ENCODE results near the gene TRIM71.
A peak's percentile ranks its signal among the peaks of the same experiment; 100 is the strongest.
"Not testable (repeated sequence)": the region's sequence is repeated elsewhere in the genome, so short reads cannot be mapped to it uniquely, and the experiment has no call there.

The TRIM71 gene

DNA sequence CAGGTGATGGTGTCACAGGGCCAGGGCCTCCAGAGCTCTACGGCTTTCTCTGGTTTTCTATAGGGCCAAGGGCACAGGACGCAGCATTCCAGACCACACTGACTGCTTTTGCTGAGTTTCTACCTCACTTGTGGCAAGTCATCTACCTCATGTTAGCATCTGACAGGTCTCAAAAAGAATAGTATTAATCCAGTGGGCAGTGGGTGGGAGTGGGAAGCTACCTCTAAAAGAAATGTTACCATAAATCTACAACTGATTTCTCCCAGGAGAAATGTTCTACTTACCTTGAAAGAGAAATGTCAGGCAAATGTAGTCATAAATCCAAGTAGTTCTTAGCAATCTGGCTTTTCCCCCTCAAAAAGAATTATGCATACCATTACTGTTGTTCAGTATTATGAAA lies 77.9 kb downstream of the TRIM71 start:
- DNase-seq: no peak

DNA sequence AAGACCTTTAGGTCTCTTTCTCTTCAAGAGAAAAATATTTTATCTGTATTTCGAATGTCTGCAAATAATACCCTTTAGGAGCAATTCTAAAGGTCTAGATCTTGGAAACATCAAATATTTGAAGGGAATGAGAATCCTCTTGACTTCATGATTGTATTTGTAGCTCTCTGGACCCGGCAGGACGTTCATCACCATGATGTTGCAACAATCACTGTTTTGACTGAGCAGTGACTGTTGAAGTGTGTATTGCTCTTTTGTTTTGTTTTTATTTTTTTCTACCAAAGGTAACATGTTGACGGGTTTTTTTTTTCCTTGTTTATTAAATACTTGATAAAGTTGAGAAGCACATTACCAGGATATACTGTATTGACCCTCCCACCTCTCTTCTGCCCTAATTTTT lies 78.3 kb downstream of the TRIM71 start:
- DNase-seq: no peak

GRCh38 chr3:32897001-32897601 lies 79.3 kb downstream of the TRIM71 start:
- no peak for DNase-seq

DNA sequence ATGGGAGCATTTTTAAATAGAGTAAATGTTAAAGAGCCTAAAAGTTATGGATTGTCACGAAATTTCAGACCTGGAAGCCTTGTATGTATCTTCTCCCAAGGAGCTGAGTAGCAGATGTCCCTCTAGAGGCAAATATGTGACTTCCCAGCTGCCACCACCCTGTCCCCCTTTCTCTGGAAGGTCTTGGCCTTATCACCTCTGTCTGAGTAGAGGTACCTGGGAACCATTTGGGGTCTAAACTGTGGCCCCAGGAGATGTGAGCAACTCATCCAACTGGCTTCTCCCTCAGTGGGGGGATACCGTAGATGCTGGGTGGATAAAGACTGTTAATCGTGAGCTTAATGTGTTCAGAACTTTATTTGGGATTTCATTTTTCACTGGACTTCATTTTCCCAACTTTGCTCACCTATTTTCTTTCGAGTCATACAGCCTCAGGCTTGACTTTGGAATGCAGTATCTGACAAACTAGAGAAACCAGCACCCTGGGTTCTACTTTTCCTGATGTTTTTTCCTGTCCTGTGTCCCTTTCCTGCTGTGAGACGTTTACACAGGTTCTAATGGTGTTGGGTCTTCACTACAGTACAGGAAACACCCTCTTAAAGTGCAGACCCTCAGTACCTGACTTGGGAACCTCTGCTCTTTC lies 80.3 kb downstream of the TRIM71 start:
- no peak for DNase-seq

DNA sequence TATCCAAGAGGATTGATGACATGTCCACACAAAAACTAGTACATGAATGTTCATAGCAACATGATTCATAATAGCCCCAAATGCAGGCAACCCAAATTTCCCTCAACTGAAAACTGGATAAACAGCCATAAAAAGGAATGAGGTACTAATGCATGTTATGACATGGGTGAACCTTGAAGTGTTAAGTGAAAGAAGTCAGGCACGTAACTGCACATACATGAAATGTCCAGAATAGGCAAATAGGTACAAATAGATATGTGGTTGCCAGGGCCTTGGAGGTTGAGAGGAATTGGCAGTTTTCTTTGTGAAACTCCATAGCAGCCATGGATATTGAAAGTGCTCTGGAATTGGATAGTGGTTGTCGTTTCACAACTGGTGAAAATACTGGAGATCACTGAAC lies 81.5 kb downstream of the TRIM71 start:
- DNase-seq: no peak

DNA sequence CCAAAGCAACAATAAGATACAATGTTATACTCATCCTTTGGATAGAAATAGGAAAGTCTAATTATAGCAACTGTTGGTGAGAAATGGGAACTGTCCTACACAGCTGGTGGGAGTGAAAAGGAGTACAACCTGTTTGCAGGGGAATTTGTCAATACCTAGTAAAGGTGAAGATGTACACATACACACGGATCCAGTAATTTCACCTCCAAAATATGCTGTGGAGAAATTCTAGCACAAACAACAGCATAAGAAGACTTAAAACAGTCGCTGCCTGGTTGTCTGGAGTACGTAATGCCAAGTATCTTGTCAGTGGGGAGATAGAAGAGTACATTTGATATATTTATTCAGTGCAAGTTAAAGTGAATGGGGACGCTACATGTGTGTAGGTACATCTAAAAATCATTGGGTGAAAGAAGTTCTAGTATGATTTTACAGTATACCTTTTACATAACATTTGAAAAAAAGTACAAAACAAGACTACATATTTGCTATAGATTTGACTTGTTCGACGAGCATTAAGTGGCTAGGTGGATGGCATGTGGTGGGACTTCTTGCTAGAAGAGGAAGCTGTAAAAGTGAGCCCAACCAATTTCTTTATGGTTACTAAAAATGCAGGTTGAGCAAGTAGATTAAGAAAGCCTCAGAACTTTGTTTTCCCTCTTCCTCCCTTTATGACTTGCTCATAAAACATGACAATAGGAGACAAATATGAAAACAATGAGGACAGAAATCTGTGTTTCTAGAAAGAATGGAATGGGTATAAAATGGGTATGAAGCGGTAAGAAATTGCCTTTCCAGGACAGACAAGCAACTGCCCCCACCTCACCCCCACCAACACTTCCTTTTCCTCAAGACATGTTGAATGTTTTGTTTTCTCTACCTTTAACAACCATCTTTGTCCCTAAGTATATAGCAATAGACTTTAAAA lies 83.5 kb downstream of the TRIM71 start:
- no peak for DNase-seq

DNA sequence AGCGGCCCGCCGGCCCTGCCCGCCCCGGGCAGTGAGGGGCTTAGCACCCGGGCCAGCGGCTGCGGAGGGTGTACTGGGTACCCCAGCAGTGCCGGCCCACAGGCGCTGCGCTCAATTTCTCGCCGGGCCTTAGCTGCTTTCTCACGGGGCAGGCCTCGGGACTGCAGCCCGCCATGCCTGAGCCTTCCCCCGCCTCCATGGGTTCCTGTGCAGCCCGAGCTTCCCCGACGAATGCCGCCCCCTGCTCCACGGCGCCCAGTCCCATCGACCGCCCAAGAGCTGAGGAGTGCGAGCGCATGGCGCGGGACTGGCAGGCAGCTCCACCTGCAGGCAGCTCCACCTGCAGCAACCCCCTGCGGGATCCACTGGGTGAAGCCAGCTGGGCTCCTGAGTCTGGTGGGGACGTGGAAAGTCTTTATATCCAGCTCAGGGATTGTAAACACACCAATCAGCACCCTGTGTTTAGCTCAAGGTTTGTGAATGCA lies 85.1 kb downstream of the TRIM71 start:
- DNase-seq: peak; percentile 51 to 81

- DNase-seq: no peak
Measured at GRCh38 chr3:32903953-32904352, 86.2 kb downstream of the TRIM71 start.

DNA sequence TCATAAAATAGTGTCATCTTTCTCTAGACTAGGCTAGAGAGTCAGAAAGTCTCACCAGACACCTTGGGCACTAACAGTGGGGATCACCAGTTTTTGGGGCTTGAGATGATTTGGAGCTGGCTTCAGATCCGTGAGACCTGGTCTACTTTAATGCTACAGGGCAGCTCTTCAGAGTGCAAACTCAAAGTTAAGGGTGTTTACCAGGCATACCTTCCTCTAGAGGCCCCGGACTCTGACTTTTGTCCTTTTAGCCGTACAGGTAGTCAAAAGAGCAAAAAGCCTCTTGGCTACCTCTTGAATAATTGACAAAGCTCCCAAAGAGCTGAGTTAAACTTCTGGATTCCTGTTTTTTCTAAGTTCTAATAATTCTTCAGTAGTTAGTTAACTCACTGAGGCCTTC lies 92.2 kb downstream of the TRIM71 start:
- DNase-seq: no peak

- DNase-seq: no peak
Measured at GRCh38 chr3:32910954-32911353, 93.2 kb downstream of the TRIM71 start.

DNA sequence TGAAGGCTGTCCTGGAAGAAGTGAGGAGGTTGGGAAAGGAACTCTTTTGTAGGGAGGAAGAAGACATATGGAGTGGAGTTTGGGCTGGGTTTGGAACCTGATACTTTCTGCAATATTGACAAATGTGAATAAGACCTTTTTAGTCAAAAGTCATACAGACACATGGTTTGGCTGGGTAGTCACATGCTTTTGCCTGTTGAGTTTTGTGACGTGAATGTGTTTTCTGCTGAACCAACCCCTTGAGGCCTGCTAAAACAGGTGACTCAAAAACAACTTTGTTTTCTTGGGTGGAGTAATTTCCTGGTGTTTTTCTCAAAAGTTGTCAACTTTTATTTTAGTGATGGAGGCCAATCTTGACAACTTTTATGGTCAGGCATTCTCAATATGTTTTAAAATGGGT lies 94.2 kb downstream of the TRIM71 start:
- DNase-seq: no peak

DNA sequence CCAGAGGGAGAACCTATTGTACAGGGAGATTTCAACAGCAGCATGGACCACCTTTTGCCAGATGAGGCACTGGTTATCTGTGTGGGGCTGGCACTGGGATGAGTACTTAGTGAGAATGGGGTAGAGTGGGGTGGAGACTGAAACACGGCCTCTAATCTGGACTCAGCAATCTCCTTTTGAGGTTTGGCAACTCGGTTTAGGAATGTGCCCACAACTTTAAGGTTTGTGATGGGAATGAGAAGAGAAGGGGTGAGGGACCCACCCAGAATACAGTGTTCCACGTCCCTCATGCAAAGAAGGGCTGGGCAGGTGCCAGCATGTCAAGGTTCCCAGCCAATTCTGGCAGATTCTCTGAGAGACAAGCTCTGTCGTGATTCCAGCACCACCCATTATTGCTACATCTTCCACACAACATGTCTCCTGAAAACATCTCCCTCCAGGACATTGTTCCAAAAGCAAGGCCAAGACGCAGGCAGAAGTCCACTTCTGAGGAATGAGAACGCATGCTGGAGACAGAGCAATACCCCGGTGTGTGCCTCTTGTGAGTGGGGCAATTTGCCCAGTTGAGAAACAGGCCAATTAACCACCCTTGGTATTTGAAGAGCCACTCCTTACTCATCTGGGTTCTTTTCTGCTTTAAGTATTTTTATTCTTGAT lies 96.1 kb downstream of the TRIM71 start:
- no peak for DNase-seq

- DNase-seq: no peak
Measured at GRCh38 chr3:32919920-32920319, 102.1 kb downstream of the TRIM71 start.

DNA sequence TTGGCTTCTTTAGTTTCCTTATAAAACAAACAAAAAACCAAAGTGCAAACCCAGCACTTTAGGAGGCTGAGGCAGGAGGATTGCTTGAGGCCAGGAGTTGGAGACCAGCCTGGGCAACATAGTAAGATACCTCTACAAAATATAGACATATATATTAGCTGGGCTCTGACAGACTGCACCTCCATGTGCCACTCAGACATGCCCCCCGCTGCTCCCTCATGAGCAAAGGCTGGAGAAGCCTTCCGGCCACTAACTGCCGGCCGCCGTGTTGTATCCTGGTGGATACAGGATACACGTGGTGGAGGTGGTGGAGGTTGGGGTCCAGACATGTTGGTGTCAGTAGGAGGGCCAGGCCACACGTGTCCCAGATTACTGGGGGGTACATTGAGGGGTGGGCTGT lies 104.3 kb downstream of the TRIM71 start:
- DNase-seq: no peak

- DNase-seq: no peak
Measured at GRCh38 chr3:32930161-32930560, 112.4 kb downstream of the TRIM71 start.

GRCh38 chr3:32931273-32931672 lies 113.5 kb downstream of the TRIM71 start:
- DNase-seq: not testable (repeated sequence)

DNA sequence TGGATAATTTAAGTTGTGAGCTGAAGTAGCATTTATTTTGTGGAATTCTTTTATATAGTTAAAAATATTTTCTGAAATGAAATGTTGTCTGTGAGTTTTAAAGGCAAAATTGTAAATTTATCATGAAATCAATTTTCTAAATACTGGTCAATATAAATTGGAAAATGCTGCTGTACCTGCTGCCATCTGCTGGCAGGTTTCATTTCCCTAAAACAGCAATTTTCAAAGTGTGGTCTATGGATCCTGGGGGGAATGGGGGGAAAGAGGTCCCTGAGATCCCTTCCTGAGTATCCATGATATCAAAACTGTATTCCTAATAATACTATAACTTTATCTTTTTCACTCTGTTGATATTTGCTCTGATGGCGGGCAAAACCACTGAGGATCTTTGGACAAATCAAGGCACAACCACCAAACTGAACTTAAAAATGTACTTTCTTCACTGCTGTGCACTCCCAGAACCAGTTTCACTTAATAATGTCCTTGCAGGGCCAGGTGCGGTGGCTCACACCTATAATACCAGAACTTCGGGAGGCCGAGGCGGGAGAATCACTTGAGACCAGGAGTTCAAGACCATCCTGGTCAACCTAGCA lies 116.4 kb downstream of the TRIM71 start:
- peak in 1 of 2 experiments; percentile 13 for DNase-seq

DNA sequence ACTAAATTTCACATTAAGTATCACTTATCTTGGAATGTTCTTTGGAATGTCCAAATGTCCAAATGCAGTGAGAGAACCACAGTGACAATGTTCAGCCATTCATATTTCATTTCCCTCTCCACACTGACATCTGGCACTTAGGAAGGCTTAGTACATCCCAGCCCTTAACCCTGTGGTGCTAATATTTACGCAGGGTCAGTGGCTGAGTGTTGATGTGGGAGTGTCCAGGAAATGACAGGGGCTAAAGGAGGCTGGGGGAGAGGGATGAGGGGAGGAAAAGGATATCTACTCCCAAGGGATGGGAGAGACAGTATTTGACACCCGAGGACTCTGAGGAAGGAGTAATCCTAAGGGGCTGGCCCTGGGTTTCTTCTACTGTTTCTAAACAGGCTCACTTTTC lies 119.5 kb downstream of the TRIM71 start:
- DNase-seq: peak; percentile 63 to 86

DNA sequence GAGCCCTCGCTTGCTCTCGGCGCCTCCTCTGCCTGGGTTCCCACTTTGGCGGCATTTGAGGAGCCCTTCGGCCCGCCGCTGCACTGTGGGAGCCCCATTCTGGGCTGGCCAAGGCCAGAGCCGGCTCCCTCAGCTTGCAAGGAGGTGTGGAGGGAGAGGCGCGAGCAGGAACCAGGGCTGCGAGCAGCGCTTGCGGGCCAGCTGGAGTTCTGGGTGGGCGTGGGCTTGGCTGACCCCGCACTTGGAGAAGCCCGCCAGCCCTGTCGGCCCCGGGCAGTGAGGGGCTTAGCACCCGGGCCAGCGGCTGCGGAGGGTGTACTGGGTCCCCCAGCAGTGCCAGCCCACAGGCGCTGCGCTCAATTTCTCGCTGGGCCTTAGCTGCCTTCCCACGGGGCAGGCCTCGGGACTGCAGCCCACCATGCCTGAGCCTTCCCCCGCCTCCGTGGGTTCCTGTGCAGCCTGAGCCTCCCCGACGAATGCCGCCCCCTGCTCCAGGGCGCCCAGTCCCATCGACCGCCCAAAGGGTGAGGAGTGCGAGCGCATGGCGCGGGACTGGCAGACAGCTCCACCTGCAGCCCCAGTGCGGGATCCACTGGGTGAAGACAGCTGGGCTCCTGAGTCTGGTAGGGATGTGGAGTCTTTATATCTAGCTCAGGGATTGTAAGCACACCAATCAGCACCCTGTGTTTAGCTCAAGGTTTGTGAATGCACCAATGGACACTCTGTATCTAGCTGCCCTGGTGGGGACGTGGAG lies 121.9 kb downstream of the TRIM71 start:
- not testable (repeated sequence) for DNase-seq

DNA sequence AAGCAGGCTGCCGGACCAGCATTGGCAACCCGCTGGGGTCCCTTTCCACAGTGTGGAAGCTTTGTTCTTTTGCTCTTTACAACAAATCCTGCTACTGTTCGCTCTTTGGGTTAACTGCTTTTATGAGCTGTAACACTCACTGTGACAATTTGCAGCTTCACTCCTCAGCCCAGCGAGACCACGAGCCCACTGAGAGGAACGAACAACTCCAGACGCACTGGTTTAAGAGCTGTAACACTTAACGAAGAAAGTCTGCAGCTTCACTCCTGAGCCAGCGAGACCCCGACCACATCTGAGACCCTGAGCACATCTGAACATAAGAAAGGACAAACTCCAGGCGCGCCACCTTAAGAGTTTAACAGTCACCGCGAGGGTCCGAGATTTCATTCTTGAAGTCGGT lies 122.9 kb downstream of the TRIM71 start:
- DNase-seq: no peak

DNA sequence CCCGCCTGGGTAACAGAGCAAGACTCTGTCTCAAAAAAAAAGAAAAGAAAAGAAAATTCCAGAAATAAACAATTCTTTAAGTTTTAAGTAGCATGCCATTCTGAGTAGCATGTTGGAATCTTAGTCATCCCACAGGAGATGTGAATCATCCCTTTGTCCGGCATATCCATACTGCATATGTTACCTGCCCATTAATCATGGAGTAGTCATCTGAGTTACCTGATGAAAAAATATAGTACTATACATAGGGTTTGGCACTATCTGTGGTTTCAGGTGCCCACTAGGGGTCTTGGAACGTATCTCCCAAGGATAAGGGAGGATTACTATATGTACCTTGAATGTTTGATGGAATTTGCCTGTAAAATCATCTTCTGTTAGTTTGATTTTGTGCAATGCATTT lies 127.3 kb downstream of the TRIM71 start:
- peak in 1 of 2 experiments; percentile 21 for DNase-seq

DNA sequence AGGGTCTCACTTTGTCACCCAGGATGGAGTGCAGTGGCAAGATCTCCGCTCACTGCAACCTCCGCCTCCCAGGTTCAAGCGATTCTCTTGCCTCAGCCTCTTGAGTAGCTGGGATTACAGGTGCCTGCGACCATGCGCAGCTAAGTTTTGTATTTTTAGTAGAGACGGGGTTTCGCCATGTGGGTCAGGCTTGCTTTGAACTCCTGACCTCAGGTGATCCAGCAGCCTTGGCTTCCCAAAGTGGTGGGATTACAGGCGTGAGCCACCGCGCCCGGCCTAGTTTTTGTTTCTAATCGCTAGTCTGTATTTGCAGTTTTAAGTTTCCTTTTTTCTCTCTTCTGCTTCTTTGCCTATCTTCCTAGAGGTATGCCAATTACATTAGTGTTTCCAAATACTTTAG lies 127.8 kb downstream of the TRIM71 start:
- not testable (repeated sequence) for DNase-seq

All from NCI-H524 (cell line).